AG10803 (cell line): ENCODE data around the gene TXNL4B.

Experiments used
- DNase-seq: peaks from one replicate; pipeline ENCODE4 v3.0.0; 2010; ENCODE audit warnings: low read depth
- H3K4me3 ChIP-seq: 2 replicates; pipeline ENCODE4 v1.5.1; 2011; ENCODE audit warnings: mild to moderate bottlenecking, low read length, control low read depth
- TF ChIP-seq, protein P1 (sequence below): conservative IDR thresholded peaks from 2 replicates; pipeline ENCODE4 v1.5.1; 2011; ENCODE audit warnings: mild to moderate bottlenecking, low read length, control low read depth, inconsistent platforms

Gene TXNL4B

DNA sequence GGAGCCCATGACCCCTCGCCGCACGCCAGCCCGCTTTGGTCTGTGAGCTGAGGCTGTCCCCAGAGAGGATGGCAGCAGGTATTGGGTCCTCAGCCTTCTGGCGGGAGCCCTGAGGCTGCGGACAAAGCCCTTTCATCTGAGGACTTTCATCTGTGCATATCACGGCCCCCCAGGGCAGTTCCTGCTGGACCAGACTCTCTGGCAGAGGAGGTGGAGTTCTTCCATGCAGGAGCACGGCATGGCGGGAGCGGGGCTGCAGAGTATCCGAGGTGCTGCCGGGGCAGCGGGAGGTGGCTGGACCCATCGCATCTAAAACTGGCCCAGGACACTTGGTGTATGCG is 19.0 kb upstream of the TXNL4B start:
- TF ChIP-seq, protein P1, sequence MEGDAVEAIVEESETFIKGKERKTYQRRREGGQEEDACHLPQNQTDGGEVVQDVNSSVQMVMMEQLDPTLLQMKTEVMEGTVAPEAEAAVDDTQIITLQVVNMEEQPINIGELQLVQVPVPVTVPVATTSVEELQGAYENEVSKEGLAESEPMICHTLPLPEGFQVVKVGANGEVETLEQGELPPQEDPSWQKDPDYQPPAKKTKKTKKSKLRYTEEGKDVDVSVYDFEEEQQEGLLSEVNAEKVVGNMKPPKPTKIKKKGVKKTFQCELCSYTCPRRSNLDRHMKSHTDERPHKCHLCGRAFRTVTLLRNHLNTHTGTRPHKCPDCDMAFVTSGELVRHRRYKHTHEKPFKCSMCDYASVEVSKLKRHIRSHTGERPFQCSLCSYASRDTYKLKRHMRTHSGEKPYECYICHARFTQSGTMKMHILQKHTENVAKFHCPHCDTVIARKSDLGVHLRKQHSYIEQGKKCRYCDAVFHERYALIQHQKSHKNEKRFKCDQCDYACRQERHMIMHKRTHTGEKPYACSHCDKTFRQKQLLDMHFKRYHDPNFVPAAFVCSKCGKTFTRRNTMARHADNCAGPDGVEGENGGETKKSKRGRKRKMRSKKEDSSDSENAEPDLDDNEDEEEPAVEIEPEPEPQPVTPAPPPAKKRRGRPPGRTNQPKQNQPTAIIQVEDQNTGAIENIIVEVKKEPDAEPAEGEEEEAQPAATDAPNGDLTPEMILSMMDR: no peak
- DNase-seq: no peak
- no peak overlapping the region for H3K4me3 ChIP-seq

DNA sequence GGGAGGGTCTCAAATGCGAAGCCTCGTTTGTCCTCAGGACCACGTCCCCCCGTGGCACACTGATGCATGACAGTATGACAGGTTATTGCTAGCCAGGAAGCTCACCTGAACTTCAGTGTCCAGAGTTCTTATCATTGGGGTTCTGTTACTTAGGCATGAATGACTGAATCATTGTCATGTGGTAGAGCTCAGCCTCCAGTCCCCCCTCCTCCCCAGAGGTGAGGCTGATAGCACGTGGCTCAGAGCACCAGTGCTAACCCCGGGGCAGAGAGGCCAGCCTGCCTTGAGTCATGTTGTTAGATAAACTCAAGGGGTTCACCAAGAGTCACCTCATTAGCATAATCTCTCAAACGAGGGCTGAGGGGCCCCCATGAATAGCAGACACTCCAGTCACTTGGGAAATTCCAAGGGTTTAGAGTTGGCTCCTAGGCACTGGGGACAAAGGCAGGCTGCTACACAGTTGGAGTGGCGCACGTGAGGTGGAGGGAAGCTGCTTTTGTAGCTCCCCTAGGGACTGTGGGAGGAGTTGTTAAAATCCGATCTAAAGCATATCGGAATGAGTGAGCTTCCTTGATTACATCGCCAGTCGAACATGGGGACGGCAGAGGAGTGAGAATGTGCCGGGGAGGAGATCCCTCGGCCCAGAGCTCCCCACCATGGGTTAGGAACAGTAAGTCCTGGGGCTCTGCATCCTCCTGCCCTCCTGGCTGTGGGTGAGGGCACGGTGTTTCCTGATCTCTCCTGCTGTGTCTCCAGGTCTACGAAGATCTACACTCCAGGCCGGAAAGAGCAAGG is 18.4 kb upstream of the TXNL4B start:
- DNase-seq: no peak
- H3K4me3 ChIP-seq: no peak overlapping the region
- TF ChIP-seq, protein P1: no peak

DNA sequence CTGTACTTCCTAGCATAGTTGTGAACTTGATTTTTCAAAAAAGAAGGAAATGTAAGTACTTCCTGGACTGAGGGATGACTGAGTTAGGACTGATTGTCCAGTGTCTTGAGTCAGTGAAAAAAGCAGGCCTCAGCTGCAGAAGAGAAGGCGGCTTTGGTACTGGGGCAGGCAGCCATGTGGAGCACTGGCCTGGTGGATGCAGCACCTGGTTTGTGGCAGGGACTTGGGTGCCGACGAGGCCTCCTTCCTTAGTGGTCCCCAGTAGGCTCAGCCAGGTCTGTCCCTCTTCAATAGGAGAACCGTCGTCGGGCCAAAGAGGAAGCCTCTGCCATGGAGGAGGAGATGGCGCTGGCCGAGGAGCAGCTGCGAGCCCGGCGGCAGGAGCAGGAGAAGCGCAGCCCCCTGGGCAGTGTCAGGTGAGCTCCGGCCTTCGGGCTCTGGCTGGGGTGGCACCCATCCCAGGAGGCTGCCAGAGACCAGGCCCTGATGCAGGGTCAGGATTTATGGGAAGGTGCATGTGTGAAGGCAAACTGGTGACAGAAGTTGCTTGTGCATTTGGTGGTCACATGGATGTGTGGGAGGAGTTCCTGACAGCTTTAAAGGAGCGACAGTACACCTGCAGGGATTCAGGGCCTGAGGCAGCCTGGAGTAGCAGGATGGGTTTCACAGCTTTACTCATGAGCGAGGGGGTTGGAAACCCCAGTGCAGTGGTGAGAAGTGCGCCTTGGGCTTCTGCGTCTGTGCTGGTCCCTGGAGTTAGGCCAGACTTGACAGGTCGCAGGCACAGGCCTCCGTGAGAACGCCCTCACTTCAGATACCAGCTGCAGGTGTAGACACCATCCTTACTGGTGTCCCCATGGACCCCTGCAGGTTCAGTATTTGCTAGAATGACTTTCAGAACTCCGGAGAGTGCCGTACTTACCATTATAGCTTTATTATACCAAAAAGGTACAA is 17.5 kb upstream of the TXNL4B start:
- H3K4me3 ChIP-seq: no peak overlapping the region
- DNase-seq: no peak
- TF ChIP-seq, protein P1: no peak

DNA sequence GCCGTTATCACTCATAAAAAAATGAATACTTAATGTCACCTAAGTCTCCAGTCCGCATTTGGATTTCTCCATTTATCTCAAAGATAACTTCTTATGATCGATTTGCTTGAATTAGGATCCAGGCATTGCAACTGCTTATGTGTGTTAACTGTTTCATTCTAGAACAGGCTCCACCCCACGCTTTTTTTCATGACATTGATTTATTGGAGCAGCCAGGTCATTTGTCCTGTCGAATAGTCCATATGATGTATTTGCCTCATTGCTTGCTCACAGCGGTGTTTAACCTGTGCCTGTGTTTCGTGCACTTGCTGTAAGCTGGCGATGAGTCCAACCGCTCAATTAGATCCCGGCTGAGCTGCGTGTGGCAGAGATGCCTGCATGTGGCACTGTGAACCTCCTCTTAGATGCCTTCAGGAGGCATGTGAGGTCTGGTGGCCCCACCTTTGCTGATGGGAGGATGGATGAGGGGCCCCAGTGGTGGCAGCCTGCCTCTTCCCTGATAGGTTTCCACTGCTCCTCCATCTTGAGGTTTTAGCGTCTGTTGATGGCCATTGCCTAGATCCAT is 16.6 kb upstream of the TXNL4B start:
- no peak for DNase-seq
- no peak overlapping the region for H3K4me3 ChIP-seq
- TF ChIP-seq, protein P1: no peak

DNA sequence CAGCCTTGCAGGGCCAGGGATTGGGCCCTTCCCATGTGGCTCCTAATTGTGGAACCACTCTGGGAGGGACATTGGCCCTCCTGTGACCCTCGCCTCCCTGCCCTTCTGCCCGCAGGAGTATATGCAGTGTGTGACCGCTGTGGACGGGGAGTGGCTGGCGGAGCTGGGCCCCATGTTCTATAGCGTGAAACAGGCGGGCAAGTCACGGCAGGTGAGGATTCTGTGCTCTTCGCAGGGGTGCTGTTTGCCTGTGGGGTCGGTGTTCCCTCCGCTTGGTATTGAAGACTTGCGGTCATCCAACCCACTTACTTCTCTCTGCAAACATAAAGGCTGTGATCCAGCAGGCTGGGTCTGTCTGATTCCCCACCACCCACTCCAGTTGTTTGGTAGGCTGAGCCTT is 15.9 kb upstream of the TXNL4B start:
- TF ChIP-seq, protein P1: no peak

DNA sequence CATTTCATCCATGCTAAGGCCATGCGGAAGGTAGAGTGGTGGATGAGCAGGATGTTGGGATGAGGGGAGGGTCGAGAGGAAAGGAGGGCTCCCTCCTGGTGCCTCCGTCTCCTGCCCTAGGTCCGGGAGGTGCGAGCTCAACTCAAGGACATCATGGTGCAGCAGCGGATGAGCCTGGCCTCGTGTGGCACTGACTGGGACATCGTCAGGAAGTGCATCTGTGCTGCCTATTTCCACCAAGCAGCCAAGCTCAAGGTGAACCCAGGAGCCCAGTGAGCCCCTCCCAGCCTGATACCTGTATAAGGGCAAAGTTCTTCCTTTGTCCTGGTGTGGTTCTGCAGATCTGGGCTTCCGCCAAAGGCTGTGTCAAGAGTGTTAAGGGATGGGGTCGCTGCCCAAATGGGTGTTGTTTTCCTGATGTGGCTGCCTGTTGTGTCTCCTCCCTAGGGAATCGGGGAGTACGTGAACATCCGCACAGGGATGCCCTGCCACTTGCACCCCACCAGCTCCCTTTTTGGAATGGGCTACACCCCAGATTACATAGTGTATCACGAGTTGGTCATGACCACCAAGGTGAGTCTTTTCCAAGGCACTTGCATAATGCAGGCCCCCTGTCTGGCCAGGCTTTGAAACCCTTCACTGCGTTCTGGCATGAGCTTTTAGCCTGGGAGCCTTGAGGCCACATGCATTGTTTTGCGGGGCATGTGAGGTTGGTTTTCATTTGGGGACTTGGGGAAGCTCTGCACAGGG is 15.1 kb upstream of the TXNL4B start:
- TF ChIP-seq, protein P1: no peak
- H3K4me3 ChIP-seq: no peak overlapping the region
- no peak for DNase-seq

More for the DNA sequence above, 15.9 kb upstream of the TXNL4B start:
- H3K4me3 ChIP-seq: no peak overlapping the region
- DNase-seq: no peak
